SK-N-MC (cell line): ENCODE results near the gene HOXB9.

Source experiments
- EZH2 ChIP-seq: fragments of 200-600 bp; sonication (generic); IDR thresholded peaks from one replicate; pipeline ENCODE4 v1.6.1; 2017; ENCODE audit warnings: antibody characterized with exemption
- POLR2AphosphoS5 ChIP-seq: IDR thresholded peaks from 2 replicates; pipeline ENCODE4 v1.6.1; 2012; ENCODE audit warnings: mild to moderate bottlenecking, low read depth, low read length, borderline replicate concordance

GRCh38 chr17:48597528-48597777 lies 28.7 kb downstream of the HOXB9 start:
- no peak for TF ChIP-seq POLR2AphosphoS5
- no peak for TF ChIP-seq EZH2
